Small intestine (tissue), 7 donors: ENCODE data around the gene LAIR1. TPM values are rescaled to one million over a fixed set of nuclear protein-coding genes. Genes with fewer than 3 reads are reported as not detected.

Experiments
- DNase-seq, 2 donors: peaks; one replicate each; pipeline versions ENCODE4 v3.0.0 to v3.0.0-alpha.2; 2013
- FAIRE-seq: peaks from 2 replicates; lab custom pipeline; 2012; peaks lifted over from hg19 to GRCh38; lab: Jason Lieb, UNC
- H3K27ac ChIP-seq, 3 donors: one replicate each; pipeline ENCODE4 v1.5.1; 2013; ENCODE audit warnings: low read length in 2 of 3, mild to moderate bottlenecking in 2 of 3, control low read depth in 1 of 3, inconsistent platforms in 1 of 3, low read depth in 1 of 3, moderate library complexity in 1 of 3
- H3K27me3 ChIP-seq, 3 donors: one replicate each; pipeline ENCODE4 v1.6.1; 2013; ENCODE audit warnings: low read length in 3 of 3, inconsistent platforms in 1 of 3; ENCODE audit not compliant: control insufficient read depth in 3 of 3, insufficient read depth in 3 of 3
- H3K36me3 ChIP-seq, 3 donors: one replicate each; pipeline ENCODE4 v1.6.1; 2013; ENCODE audit warnings: low read length in 3 of 3, inconsistent platforms in 1 of 3, low read depth in 1 of 3, mild to moderate bottlenecking in 1 of 3, moderate library complexity in 1 of 3; ENCODE audit not compliant: control insufficient read depth in 3 of 3, insufficient read depth in 2 of 3
- H3K4me1 ChIP-seq, 3 donors: one replicate each; pipeline ENCODE4 v1.6.1; 2013; ENCODE audit warnings: low read length in 2 of 3, inconsistent platforms in 1 of 3, low read depth in 1 of 3, mild to moderate bottlenecking in 1 of 3, moderate library complexity in 1 of 3; ENCODE audit not compliant: control insufficient read depth in 3 of 3, insufficient read depth in 2 of 3
- H3K4me3 ChIP-seq, 3 donors: one replicate each; pipeline ENCODE4 v1.5.1; 2013; ENCODE audit warnings: low read length in 3 of 3, control low read depth in 1 of 3, inconsistent platforms in 1 of 3, low read depth in 1 of 3, mild to moderate bottlenecking in 1 of 3, moderate library complexity in 1 of 3
- H3K9me3 ChIP-seq, 2 donors: one replicate each; pipeline ENCODE4 v1.6.1; 2013; ENCODE audit warnings: low read depth in 1 of 2, low read length in 1 of 2; ENCODE audit not compliant: control insufficient read depth in 2 of 2, insufficient read depth in 1 of 2
- WGBS, 3 donors: extraction: QIAGEN DNeasy Blood & Tissue Kit; methylation state at CpG; one replicate each; pipeline ENCODE4 v1.1.7; 2013; 5-methylcytosine and 5-hydroxymethylcytosine counted together
- polyA plus RNA-seq, 4 donors: library from polyadenylated mRNA; stranded (reverse) in 3 of 4; unstranded in 1 of 4; fragments of 200-250 nt in 3 of 4; fragments of 120-200 nt in 1 of 4; gene quantifications; one replicate each; pipeline versions ENCODE4 v1.2.1 to v1.2.3, GENCODE V29; 2013
- donor health status: healthy with polysubstance abuse.
- donor health status: control.
- donor health status: control.
- donor health status: Bipolar disorder and iron deficiency.
- donor health status: healthy.

LAIR1 gene
- polyA plus RNA-seq, 4 donors, result 2.2 to 10.9 (median 8.9) TPM

GRCh38 chr19:54302257-54302656 lies 62.5 kb downstream of the LAIR1 start:
- H3K4me3 ChIP-seq, result no peak overlapping the region
- 55 to 69% (median 61%) methylated on average over 4 of the region's 4 CpGs for WGBS, 3 donors
- DNase-seq, result no peak
- H3K9me3 ChIP-seq, result no peaks in the 10 kb centered on the region
- no peak overlapping the region for H3K27ac ChIP-seq
- no peaks in the 10 kb centered on the region for H3K4me1 ChIP-seq
- FAIRE-seq, result no peak
- H3K36me3 ChIP-seq, result no peaks in the 10 kb centered on the region
- H3K27me3 ChIP-seq, result no peaks in the 10 kb centered on the region

Other genes starting within 250 kb of the LAIR1 start
- gene TFPT, start 249.3 kb downstream of the LAIR1 start, polyA plus RNA-seq, result 10 to 100 TPM; 16.4 to 26.5 (median 23.1) TPM
- gene PRPF31, start 249.2 kb downstream of the LAIR1 start, polyA plus RNA-seq, result 10 to 100 TPM; 44.3 to 57.0 (median 47.4) TPM
- 10 to 100 TPM; 24.4 to 37.4 (median 28.5) TPM for gene CNOT3, start 227.2 kb downstream of the LAIR1 start, polyA plus RNA-seq
- gene LENG1, start 205.2 kb downstream of the LAIR1 start, polyA plus RNA-seq, result 10 to 100 TPM in 1 of 4 donors, 1 to 10 TPM in 3; 6.7 to 11.1 (median 9.6) TPM
- gene TMC4, start 191.8 kb downstream of the LAIR1 start, polyA plus RNA-seq, result 100 to 1,000 TPM in 3 of 4 donors, 10 to 100 TPM in 1; 40.6 to 174 (median 129) TPM
- 100 to 1,000 TPM in 1 of 4 donors, 10 to 100 TPM in 3; 47.8 to 118 (median 54.7) TPM for gene MBOAT7, start 175.4 kb downstream of the LAIR1 start, polyA plus RNA-seq
- gene TSEN34, start 173.6 kb downstream of the LAIR1 start, polyA plus RNA-seq, result 10 to 100 TPM; 32.7 to 57.8 (median 44.8) TPM
- gene RPS9, start 164.1 kb downstream of the LAIR1 start, polyA plus RNA-seq, result 1,000 to 10,000 TPM; 2,119 to 4,773 (median 3,564) TPM
- gene LILRB3, start 141.9 kb downstream of the LAIR1 start, polyA plus RNA-seq, result 1 to 10 TPM in 2 of 4 donors, under 1 TPM in 2; 0.45 to 3.6 (median 1.4) TPM
- 1 to 10 TPM in 1 of 4 donors, under 1 TPM in 2, not detected in 1; 0.27 to 1.6 (median 0.53) TPM for gene LILRA6, start 122.1 kb downstream of the LAIR1 start, polyA plus RNA-seq
- 1 to 10 TPM; 1.1 to 6.9 (median 4.4) TPM for gene LILRB5, start 107.7 kb downstream of the LAIR1 start, polyA plus RNA-seq
- 1 to 10 TPM in 2 of 4 donors, under 1 TPM in 2; 0.22 to 4.7 (median 1.7) TPM for gene LILRB2, start 83.8 kb downstream of the LAIR1 start, polyA plus RNA-seq
- gene LILRA5, start 51.8 kb downstream of the LAIR1 start, polyA plus RNA-seq, result 1 to 10 TPM; 1.6 to 8.2 (median 2.2) TPM
- under 1 TPM in 2 of 4 donors, not detected in 2; 0.19 to 0.22 TPM for gene LILRA4, start 25.8 kb downstream of the LAIR1 start, polyA plus RNA-seq
- 10 to 100 TPM in 1 of 4 donors, 1 to 10 TPM in 1, not detected in 2; 1.5 to 10.1 TPM for gene TTYH1, start 50.5 kb upstream of the LAIR1 start, polyA plus RNA-seq
- 100 to 1,000 TPM in 1 of 4 donors, 10 to 100 TPM in 3; 51.6 to 214 (median 87.2) TPM for gene LENG8, start 84.3 kb upstream of the LAIR1 start, polyA plus RNA-seq
- gene LENG9, start 98.8 kb upstream of the LAIR1 start, polyA plus RNA-seq, result 10 to 100 TPM in 2 of 4 donors, 1 to 10 TPM in 2; 8.7 to 14.1 (median 10.5) TPM
- 100 to 1,000 TPM; 131 to 215 (median 163) TPM for gene CDC42EP5, start 108.4 kb upstream of the LAIR1 start, polyA plus RNA-seq
- gene LAIR2, start 137.9 kb upstream of the LAIR1 start, polyA plus RNA-seq, result under 1 TPM in 2 of 4 donors, not detected in 2; 0.09 to 0.33 TPM
- gene LILRA2, start 208.9 kb upstream of the LAIR1 start, polyA plus RNA-seq, result 1 to 10 TPM in 2 of 4 donors, under 1 TPM in 1, not detected in 1; 0.34 to 1.1 (median 1.1) TPM
- under 1 TPM; 0.22 to 0.61 (median 0.42) TPM for gene LILRA1, start 228.7 kb upstream of the LAIR1 start, polyA plus RNA-seq